GM18517 (cell line): ENCODE results near the gene HOXA13.

Experiments
- ATAC-seq: cut with Tn5 transposase; IDR thresholded peaks from one replicate; pipeline ENCODE4 v1.9.1; 2021; ENCODE audit warnings: mild to moderate bottlenecking, moderate library complexity; ENCODE audit not compliant: unreplicated experiment

Gene HOXA13

DNA sequence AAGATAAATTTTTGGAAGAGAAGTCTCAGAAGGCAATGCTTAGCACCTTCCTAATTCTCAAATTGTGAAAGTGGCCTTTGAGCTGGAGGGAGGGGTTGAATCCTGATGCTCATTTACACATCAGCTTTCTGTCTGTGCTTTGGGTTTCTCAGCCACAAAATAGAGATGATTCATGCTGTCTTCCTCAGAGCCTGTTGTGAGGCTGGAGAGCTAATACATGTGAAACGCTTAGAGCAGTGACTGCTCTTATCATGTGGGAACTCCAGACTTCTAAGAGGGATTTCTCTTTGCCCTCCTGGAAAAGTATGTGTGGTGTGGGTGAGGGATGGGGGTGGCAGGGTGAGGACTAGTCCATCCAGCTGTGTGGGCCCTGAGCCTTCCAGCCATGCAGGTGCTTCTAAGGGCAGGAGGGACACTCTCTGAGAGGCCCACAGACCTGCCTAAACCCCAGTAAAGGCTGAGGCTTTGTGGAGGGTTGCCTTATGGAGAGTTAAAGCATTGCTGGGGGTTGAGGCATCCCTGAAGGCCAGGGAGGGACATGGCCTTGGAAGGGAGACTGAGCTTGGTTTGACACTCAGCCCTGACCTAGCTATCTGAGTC lies 37.9 kb upstream of the HOXA13 start:
- no peak for ATAC-seq

DNA sequence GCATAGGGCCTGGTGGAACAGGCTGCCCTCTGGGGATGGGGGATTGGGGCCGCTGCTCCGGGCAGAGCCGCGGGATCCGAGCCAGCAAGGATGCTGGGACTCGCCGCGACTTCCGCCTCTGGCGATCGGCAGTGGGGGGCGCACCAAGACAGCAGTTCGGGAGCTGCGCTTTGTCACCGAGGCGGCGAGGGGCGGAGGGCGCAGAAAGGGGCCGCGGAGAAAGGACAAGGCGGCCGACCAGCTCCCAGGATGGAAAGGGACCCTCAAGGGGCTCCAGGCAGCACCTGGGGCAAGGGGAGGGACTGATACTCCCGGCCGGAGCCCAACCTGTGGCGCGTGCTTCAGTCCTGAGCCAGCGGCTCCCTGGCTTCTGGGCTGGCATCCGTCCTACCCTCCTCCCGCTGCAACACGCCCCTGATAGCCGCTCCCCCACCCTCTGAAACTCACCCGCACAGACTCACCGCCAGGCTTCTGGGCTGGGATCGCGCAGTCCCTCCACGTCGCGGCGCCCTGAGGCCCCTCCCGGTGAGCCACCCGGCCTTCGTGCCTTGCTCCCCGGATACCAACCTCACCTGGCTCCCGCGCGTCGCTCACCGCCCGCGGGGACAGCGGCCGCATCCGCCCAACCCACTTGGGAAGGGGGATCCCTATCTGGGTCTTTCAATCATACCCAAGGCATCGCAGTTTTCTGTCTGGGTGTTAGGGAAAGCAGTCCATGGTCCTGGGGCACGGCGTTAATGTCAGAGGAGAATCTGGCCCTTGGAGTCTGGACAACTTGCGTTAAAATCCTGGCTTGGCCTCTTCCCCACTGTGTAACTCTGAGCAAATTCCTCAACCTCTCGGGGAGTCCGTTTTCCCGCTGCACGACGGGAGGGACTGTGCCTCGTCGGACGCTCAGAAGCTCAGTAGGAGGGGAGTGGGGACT lies 35.8 kb upstream of the HOXA13 start:
- no peak for ATAC-seq

DNA sequence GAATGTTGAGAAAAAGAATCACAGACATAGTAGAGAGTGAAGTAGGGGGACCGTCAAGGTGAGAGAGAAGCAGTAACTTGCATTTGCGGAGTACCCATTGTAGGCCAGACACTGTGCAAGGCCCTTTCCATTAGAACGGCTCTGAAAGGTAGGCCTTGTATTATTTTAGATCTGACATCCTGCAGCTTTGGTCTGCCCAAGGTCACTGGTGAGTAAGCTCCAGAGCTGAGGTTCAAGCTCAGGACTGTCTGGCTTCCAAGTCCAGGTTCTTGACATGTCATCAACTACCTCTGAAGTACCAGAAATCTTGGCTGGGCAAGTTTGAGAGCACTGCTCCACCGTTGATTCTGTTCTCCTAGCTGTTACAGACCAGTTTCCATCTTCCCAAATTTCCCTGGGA lies 29.6 kb upstream of the HOXA13 start:
- no peak for ATAC-seq

DNA sequence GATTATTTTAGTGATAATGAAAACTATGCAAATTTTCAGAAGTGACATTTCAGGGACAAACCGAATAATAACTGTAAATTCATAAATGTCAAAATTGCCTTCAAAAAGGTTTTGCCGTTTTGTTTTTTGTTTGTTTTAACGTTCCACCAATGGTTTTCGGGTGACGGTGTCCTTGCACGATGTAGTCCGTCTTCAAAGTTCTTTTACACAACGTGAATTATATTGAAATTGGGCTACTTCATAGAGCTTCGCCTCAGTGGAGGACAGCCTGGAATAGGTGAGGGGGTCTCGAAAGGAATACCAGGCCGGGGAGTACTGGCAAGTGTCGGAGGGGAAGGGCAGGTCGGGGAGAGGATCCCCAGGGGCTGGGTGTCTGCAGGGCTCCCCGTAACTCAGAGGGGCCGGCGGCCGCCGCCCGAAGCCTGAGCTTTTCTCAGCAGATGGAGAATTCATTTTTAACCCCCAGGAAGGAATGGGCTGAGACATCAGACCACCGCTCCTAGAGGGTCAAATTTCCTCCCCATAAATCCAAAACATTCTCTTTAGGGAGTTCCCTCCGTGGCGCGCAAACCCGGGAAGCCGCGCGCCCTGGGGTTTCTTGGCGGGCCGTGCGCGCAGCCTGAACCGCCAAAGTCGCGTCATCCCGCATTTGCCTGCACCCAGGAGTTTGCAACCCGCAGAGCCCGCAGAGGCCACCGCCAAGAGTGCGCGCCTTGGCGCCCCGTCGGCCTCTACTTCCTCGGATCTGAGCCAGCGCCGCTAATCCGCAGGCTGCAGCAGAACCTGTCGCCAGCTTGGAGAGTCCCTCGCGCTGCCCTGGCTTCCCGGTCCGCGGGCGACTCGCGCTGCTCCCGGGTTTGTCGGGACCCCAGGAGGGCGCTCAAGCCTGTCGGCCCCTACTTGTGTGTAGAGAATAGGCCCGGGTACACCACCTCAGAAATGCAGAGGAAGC lies 25.4 kb upstream of the HOXA13 start:
- no peak for ATAC-seq

DNA sequence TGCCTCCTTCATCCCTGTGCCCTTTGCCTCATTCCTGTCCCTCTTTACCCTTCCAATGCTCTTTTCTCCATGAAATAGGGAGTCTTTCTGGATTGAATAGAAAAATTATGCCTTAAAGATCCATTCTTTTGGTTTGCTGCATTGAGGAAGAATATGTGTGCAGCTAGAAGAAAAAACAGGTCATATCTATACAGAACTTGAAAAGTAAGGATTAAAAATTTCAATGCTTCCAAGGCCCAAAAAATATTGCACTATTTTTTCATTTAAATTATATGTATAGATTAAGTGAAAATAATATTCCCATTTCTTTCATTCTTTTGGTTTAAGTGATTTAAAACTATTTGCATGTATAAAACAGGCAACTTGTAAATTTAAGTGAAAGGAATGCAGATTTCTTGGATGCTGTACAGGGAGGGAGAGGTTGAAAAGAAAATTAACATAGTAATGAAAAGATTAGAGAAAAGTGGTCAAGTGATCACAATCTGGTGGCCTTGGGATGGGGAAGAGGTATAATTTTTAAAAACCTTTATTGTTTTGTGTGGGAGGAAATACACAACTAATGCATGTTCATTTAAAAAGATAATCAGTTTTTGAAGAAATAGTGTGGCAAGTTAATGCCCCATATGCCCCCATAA lies 24.2 kb upstream of the HOXA13 start:
- no peak for ATAC-seq

DNA sequence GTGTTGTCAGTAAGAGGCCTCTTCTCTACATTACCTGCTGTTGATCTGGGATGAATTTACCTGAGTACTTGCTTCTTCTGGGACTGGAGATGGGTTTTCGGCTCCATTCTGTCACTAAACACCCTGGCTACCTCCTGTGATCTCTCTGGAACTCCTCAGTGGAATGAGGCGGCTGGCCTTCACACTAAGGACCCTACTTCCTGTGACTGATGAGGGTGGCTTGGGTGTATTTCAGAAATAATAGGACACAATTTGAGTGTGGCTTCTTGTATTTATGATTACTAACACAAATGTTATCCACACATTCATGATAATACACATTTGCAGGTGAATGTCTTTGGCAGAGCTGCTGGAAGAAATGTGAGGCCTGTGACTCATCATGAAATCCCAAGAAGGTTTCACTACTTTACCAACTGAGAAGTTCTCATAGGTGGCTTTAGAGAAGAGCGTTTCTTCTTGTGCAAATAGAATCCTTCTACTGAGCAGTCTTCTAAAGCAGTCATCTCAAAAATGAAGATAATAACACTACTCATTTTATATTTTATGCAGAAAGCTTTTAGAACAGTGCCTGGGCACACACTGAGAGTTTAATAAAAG lies 21.4 kb upstream of the HOXA13 start:
- ATAC-seq: no peak

DNA sequence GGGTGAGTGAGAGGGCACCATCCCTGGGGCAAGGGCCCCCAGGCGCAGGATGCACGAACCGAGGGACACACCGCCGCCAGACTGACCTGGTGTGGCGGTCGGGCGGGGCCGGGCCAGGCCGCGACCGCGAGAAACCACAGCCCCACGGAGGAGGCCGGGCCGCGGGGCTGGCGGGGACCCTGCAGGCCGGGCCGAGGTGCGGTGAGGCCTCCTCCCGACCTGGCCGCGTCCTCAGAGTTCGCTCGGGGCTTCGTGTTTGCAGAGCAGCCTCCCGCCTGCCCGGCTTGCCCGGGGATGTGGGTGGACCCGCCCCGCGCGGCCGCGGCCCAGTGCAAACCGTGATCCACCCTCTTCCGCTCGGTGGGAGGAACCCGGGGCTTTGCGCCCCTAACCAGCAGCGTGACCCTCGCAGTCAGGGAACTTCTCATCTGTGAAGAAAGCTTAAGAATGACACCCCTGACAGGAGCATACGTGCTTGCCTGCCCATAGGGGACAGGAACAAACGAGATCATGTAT lies 20.6 kb upstream of the HOXA13 start:
- no peak for ATAC-seq

DNA sequence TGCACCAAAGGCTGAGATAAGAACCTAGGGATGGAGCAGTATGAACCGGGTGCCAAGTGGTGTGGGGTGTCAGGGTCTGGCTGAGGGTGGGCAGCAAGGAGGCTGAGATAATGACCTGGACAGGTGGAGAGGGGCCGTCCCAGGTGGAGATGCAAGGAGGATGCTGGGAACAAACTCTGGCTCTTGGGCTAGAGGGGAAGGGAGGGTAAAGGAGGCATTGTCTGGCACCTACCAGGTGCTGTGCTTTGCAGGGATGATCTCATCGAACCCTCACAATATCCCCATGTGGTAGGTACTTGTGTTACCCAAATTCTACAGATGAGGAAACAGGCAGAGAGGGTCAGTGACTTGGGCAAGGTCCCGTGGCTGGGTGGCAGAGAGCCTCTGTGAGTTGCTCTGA lies 19.9 kb upstream of the HOXA13 start:
- no peak for ATAC-seq

DNA sequence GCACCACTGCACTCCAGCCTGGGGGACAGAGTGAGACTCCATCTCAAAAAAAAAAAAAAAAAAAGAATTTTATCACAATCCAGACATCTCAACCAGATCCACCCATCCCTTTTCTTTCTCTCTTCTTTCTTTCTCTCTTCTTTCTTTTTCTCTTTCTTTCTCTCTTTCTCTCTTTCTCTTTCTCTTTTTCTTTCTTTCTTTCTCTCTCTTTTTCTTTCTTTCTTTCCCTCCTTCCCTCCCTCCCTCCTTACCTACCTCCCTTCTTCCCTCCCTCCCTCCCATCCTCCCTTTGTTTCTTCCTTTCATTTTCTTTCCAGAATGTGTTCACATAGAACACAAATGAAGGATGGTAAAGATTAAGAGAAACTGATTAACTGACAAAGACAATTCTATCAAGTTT lies 18.1 kb upstream of the HOXA13 start:
- ATAC-seq: no peak

DNA sequence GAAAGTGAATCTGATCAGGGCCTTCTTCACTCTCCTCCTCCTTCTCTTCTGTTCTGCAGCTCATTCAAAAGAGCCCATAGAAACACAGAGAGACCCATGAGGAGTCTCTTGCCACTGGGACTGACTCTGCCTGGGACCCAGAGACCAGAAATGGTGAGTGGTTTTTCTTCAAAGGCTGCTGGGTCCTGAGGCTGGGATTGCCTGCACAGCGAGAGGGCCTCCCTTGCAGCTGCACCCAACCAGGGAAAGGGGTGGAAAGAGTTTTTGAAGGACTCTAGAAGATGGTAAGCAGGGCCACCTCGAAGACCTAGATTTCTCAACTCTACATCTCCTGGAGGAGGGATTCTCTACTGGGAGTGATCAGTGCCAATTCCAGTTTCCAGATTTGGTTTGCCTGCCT lies 15.5 kb upstream of the HOXA13 start:
- ATAC-seq: no peak

DNA sequence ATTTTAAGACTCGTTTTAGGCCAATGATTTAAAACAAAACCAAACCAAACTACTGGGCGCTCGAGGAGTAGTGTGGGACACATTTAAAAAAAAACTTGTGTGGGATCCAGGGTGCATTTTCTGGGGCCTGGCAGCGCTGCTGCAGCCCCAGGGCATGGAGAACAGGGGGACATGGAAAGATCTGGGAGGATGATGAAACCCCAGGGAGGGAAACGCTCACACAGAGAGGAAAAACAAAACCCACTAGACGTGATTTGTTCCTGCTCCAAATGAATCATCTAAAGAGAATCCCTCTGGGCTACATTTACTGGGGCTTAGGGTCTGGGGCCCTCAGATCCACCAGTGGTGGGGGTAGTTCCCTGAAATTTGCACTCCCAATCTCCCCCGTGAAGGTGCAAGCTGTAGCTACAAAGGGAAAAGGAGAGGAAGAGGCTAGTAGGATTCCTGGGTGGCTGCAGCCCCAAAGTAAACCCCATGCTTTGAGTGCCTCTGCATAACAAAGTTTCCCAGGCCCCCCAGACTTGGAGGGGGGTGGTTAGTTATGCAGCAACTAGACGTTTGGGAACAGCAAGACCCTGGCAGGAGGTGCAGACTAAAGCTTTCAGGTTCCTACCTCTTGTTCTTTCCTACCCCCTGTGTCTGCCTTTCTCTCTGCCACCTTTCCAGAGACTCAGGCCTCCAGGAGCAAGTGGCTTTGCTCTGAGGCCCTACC lies 14.5 kb upstream of the HOXA13 start:
- ATAC-seq: no peak

DNA sequence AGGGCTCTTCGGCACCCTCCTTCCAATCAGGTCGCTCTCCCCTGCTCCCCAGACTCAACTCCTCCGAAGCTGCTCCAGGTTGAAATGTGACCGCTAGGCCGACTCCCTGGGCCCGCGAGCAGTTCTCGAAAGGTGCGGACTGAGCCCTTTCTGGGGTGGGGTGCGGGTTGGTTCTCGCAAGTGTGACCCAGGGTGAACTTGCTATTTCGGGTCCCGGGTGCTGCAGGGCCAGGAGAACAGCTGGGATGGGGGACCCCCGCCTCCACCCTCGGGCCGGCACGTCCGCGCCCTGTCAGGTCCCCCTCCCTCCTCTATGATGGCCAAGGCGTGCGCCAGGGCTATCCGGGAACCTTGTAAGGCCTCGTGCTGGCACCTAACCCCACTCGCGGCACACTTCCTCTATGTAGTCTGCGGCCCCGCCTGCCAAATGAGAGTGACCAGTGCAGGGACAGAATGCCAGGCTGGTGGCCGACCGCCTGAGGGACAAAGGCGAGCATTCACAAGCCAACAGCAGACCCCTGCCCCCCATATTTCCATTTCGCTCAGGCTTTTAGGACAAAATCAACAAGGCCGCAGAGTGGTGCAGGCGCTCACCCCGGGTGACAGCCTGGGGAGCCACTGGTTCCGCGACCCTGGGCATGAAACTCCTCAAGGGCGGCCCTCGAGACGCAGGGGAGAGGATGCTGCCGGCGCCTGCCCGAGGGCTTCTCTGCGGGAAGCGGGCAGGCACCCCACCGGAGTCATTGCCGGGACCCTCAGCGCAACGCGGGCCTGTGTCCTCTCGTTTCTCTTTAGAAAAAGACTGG lies 13.7 kb upstream of the HOXA13 start:
- no peak for ATAC-seq

DNA sequence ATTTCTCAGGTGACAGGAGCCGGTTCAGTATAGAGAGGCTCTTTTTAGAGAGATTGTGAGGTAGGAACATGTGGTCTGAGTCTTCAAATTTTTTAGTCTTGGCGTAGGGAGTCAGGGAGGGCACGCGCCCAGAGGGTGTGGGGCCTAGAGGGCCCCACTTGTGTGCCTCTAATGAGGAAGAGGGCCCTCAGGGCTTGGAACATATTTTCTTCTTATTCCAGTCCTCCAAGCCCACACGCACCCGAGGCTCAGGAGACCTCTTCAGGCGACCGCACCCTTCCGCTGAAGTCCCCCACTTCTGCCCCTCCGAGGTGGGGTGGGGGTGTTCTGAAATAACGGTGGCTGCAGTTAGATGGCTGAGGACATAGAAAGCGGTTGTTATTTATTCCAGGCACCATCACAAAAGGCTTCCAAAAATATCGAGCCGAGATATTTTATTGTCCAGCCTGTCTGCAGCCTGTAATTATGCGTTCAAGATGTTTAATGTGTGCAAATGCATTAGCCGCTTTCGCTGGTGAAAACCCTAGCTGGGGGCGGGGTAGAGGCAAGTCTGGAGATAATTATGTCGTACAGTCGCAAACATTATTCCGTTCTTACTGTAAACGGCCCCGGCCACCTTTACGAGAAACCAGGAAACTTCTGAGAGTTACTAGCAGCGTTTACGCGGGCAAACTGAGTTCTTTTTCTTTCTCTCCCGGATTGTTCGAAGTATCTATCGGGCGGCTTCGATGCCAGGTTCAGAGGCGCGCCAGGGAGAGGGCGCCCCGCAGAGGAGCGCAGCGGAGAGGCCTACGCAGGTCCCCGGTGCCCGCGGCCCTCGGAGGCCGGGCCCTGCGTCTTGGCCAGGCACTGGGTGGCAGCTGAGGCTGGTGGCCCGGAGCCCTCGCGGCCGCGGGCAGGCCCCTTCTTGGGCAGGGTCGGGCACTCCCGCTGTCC lies 12.9 kb upstream of the HOXA13 start:
- no peak for ATAC-seq

DNA sequence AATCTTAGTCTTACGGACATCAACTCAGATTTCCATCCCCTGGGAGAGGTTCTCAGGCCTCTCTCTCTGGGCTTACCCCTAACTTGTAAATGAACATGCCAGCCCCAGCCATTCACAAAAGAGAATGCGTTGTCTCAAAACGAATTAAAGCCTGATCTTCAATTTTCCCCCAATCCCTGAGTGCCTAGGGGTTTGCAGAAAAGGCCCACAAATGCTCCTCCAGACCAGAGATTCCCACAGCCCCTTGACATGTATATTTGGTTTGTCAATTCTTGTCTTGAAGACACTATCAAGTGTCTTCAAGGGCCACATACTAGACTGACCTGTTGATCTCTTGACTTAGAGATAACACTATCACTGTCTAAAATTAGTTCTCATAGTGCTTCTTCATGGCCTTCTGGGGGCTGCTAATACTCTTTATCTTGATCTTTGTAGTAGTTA lies 11.9 kb upstream of the HOXA13 start:
- ATAC-seq: no peak

DNA sequence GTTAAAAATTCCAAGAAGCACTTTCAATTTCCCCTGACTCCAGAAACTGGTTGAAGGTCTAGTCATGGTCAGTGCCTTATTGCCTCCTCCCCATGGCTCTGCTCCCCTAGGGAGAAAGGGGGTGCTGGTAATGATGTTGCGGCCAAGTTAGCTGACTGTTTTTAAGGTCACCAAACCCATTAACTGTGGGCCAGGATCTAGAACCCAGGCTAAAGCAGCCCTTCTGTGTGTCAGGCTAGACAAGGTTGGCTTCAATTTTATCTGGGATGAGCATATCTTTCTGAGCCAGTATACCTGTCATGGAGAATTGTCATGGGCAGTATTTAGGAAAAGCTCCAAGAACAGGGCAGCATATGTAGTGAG lies 11.2 kb upstream of the HOXA13 start:
- ATAC-seq: no peak

DNA sequence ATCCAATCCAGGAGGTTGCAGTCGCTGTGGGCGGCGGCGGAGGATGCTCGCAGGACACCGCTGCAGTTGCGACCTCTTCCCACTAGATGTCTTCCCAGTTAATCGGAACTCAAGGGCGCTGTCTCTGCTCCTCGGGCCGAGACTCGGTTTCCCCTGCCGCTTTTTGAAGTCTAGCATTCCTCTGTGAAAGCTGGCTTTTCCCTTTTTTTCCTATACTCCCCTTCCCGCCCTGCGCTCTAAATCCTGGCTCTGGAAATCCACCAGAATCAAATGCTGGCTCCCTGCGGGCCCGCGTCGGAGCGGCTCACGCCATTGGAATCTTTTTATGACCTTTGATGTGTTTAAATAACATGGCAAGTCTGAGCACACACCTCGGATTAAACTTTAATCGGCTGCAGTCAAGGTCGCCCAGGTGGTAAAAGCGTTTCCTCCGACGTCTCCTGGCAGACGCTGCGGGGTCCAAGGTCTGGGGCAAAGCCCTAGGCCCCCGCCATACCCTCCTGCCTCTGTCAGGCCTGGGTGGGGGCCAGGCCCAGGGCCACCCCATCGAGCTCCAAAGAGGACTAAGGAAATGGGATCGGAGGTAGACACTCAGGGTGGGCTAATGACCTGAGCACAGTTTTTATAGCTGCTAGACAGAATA lies 10.7 kb upstream of the HOXA13 start:
- no peak for ATAC-seq

DNA sequence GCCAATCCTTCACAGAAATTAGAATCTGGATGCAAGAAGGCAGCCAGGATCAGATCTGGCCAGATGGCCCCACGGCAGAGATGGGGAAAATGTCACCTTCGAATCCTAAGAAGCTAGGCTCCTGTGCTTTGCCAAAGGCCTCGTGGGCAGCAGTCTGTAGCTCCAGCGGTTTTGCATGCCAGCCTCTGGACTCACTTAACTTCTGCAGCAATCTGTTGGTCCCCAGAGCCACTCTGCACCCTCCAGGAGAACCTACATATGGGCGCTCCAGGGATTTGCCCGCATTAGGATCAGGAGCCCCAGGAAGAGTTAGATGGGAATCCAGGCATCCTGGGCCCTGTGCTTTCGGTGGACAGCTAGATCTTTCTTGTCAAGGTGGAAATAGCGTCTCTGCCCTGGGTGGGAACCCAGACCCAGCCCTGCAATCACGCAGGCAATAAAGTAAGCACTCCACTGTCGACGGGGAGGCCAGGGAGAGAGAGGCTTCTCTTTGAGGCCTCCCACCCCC lies 10.1 kb upstream of the HOXA13 start:
- no peak for ATAC-seq
